Left ventricle myocardium superior (tissue), 1 donor: ENCODE data around the gene HIRIP3. TPM values are rescaled to one million over a fixed set of nuclear protein-coding genes. Genes with fewer than 3 reads are reported as not detected.

ENCODE experiments used
- ATAC-seq: fragments of 200-7000 bp; cut with Tn5 transposase; one replicate; pipeline ENCODE4 v1.9.1; 2020; ENCODE audit warnings: mild to moderate bottlenecking, moderate library complexity
- DNase-seq: peaks from one replicate; pipeline ENCODE4 v3.0.0-alpha.2; 2020
- intact Hi-C: fragments of 100-400 bp; cut with micrococcal nuclease; formaldehyde crosslinking; loops from one replicate; pipeline ENCODE4 v1.11.0; 2022
- total RNA-seq: library from RNA; stranded (reverse); fragmentation: NEBNext Ultra II Directional; extraction: Animal tissue kit (Norgen Biotek cat#: 25700); gene quantifications from one replicate; pipeline ENCODE4 v1.2.1, GENCODE V29; 2021
- donor health status: DM: no; HTN: yes; CAD: no; lungs with severe emphysema.

The HIRIP3 gene
- total RNA-seq, 1 donor from 2014 or later, result 19.4 TPM

- ATAC-seq (no peak), DNase-seq (no peak)
- intact Hi-C loops, result no loop called here
Measured at GRCh38 chr16:29987371-29988085, 7.9 kb downstream of the HIRIP3 start.

GRCh38 chr16:29986931-29987330, 8.5 kb downstream of the HIRIP3 start:
- no peak for DNase-seq
- ATAC-seq, result no peak
- intact Hi-C loops, result no loop called here

- intact Hi-C loops, result no loop called here
- ATAC-seq (no peak), DNase-seq (no peak)
Measured at GRCh38 chr16:29986231-29986630, 9.2 kb downstream of the HIRIP3 start.

GRCh38 chr16:29985271-29985811, 10.1 kb downstream of the HIRIP3 start:
- DNase-seq, result no peak
- no peak for ATAC-seq
- intact Hi-C loops, result no loop called here

GRCh38 chr16:29984764-29985147, 10.7 kb downstream of the HIRIP3 start:
- DNase-seq (no peak), ATAC-seq (no peak)
- intact Hi-C loops, result no loop called here

- intact Hi-C loops, result no loop called here
- DNase-seq, result no peak
- ATAC-seq, result no peak
Measured at GRCh38 chr16:29984137-29984763, 11.2 kb downstream of the HIRIP3 start.

- ATAC-seq (no peak), DNase-seq (no peak)
- intact Hi-C loops, result no loop called here
Measured at GRCh38 chr16:29983420-29984136, 11.8 kb downstream of the HIRIP3 start.

GRCh38 chr16:29982560-29983419, 12.6 kb downstream of the HIRIP3 start:
- intact Hi-C loops, result no loop called here
- DNase-seq, result no peak
- ATAC-seq, result no peak

GRCh38 chr16:29978564-29979270, 16.7 kb downstream of the HIRIP3 start:
- intact Hi-C loops, result no loop called here
- no peak for ATAC-seq
- DNase-seq, result no peak

- intact Hi-C loops, result no loop called here
Measured at GRCh38 chr16:29978081-29978480, 17.3 kb downstream of the HIRIP3 start.

GRCh38 chr16:29977063-29977825, 18.2 kb downstream of the HIRIP3 start:
- intact Hi-C loops, result no loop called here
- no peak for ATAC-seq
- DNase-seq, result no peak

More at GRCh38 chr16:29978081-29978480, 17.3 kb downstream of the HIRIP3 start:
- ATAC-seq (no peak), DNase-seq (no peak)

GRCh38 chr16:29975811-29976511, 19.5 kb downstream of the HIRIP3 start:
- no peak for ATAC-seq
- intact Hi-C loops, result no loop called here
- no peak for DNase-seq

GRCh38 chr16:29975134-29975538, 20.3 kb downstream of the HIRIP3 start:
- no peak for DNase-seq
- no peak for ATAC-seq
- intact Hi-C loops, result no loop called here

GRCh38 chr16:29974291-29975133, 20.9 kb downstream of the HIRIP3 start:
- peak; percentile 46 for DNase-seq
- peak; percentile 5 for ATAC-seq
- intact Hi-C loops, result no loop called here

GRCh38 chr16:29973384-29974246, 21.8 kb downstream of the HIRIP3 start, which contains the start of gene TAOK2:
Gene TAOK2, plus strand, starts transcription at chr16:29973868. Its CDS starts 3,905 bp downstream, at chr16:29977773.
- intact Hi-C loops, result no loop called here
- DNase-seq (peak; percentile 99), ATAC-seq (peak; percentile 98)
